ENCODE results near the gene C10orf88. TPM values are rescaled to one million over a fixed set of nuclear protein-coding genes. Genes with fewer than 3 reads are reported as not detected.

Gene C10orf88
- total and polyA plus RNA-seq, 2 of the 13 experiments (the other 11 are each of a cell fraction or from before 2014, with no cell fraction given): 4.6 to 11.8 TPM

GRCh38 chr10:122974023-122974422, 20.0 kb upstream of the C10orf88 start:
- no peak overlapping the region for H3K9ac ChIP-seq (ENCODE audit: insufficient read depth, low read depth, low read length)
- no peak overlapping the region for H3K4me2 ChIP-seq (ENCODE audit: low read depth, low read length)
- H3K4me1 ChIP-seq (ENCODE audit: insufficient read depth, low read length): peaks cover 21% of the 10 kb centered on the region
- WGBS (ENCODE audit: low lambda C conversion rate): 55% methylated on average over 5 of the region's 5 CpGs
- no peak for ATAC-seq
- intact Hi-C loops (cut with micrococcal nuclease; ENCODE audit: unreplicated experiment): no loop called here
- no peak for FAIRE-seq
- H2AFZ ChIP-seq (ENCODE audit: low read length): no peak overlapping the region
- in situ Hi-C loops (cut with HindIII; ENCODE audit: extremely low pct_ligation_motif_present, low pct_unique_long_range_greater_than_20kb): no loop called here
- no peak overlapping the region for H3K27ac ChIP-seq (ENCODE audit: extremely low read length, insufficient read depth, low read length)
- no peaks in the 10 kb centered on the region for H4K20me1 ChIP-seq (ENCODE audit: insufficient read depth, low read length)
- H3K79me2 ChIP-seq (ENCODE audit: insufficient read depth, low read length): no peaks in the 10 kb centered on the region
- H3K36me3 ChIP-seq (replicated peaks in 1 of 2; ENCODE audit: control insufficient read depth in 1 of 2, insufficient read depth in 2 of 2, low read length in 2 of 2): no peaks in the 10 kb centered on the region
- H3K9me3 ChIP-seq (ENCODE audit: low read length): peaks cover 2% of the 10 kb centered on the region; the same call in 1 of the 2 replicates
- TF ChIP-seq ZNF414 (CRISPR knock-in tag; IDR thresholded peaks at IDR 0.05) (no peak), ZNF225 (CRISPR knock-in tag; IDR thresholded peaks at IDR 0.05) (no peak)
- ChIA-PET CTCF (ENCODE audit: low intra/inter-chr PET ratio, low total read pairs) (no interaction called here), POLR2A (no interaction called here)
- BruUV-seq (replicated peaks): no TSS peak
- no peak for DNase-seq (ENCODE audit: low spot score)
- no peaks in the 10 kb centered on the region for H3K27me3 ChIP-seq (ENCODE audit: control insufficient read depth in 1 of 2, insufficient read depth in 2 of 2, low read length in 2 of 2)
- H3K4me3 ChIP-seq (replicated peaks in 1 of 3; ENCODE audit: insufficient read depth in 1 of 3, low read depth in 2 of 3, low read length in 3 of 3): no peak overlapping the region

GRCh38 chr10:122968698-122969097, 14.7 kb upstream of the C10orf88 start:
- intact Hi-C loops (cut with micrococcal nuclease; ENCODE audit: unreplicated experiment): no loop called here
- Histone ChIP-seq H3K79me2 (ENCODE audit: insufficient read depth, low read length) (no peaks in the 10 kb centered on the region), H3K36me3 (replicated peaks in 1 of 2; ENCODE audit: control insufficient read depth in 1 of 2, insufficient read depth in 2 of 2, low read length in 2 of 2) (no peaks in the 10 kb centered on the region; a peak in 1 of 5 replicates), H3K4me1 (ENCODE audit: insufficient read depth, low read length) (peaks cover 19% of the 10 kb centered on the region), H3K4me3 (replicated peaks in 1 of 3; ENCODE audit: insufficient read depth in 1 of 3, low read depth in 2 of 3, low read length in 3 of 3) (no peak overlapping the region), H3K4me2 (ENCODE audit: low read depth, low read length) (no peak overlapping the region), H3K9me3 (ENCODE audit: low read length) (peaks cover 50% of the 10 kb centered on the region), H3K9ac (ENCODE audit: insufficient read depth, low read depth, low read length) (no peak overlapping the region), H4K20me1 (ENCODE audit: insufficient read depth, low read length) (no peaks in the 10 kb centered on the region), H3K27ac (ENCODE audit: extremely low read length, insufficient read depth, low read length) (no peak overlapping the region), H3K27me3 (ENCODE audit: control insufficient read depth in 1 of 2, insufficient read depth in 2 of 2, low read length in 2 of 2) (no peaks in the 10 kb centered on the region), H2AFZ (ENCODE audit: low read length) (no peak overlapping the region)
- no TSS peak for BruUV-seq (replicated peaks)
- ChIA-PET CTCF (ENCODE audit: low intra/inter-chr PET ratio, low total read pairs) (no interaction called here), POLR2A (interaction anchor here (1.3 kb wide), 1 partner anchor 11 kb away, joined by 3 read pairs; the partner anchor contains the start of gene PSTK)
- in situ Hi-C loops (cut with HindIII; ENCODE audit: extremely low pct_ligation_motif_present, low pct_unique_long_range_greater_than_20kb): no loop called here
- 30% methylated on average over 3 of the region's 3 CpGs for WGBS (ENCODE audit: low lambda C conversion rate)
- ATAC-seq: no peak
- FAIRE-seq: no peak
- DNase-seq (ENCODE audit: low spot score): no peak
- no peak for TF ChIP-seq JUNB (CRISPR knock-in tag; IDR thresholded peaks at IDR 0.05; ENCODE audit: borderline replicate concordance)
- no peak for TF ChIP-seq FUBP1 (CRISPR knock-in tag; IDR thresholded peaks at IDR 0.05; ENCODE audit: borderline replicate concordance)
- TF ChIP-seq NFKB2 (CRISPR knock-in tag; IDR thresholded peaks at IDR 0.05; ENCODE audit: borderline replicate concordance): no peak
- TF ChIP-seq KLF16 (CRISPR knock-in tag; IDR thresholded peaks at IDR 0.05): no peak
- TF ChIP-seq ZNF556 (CRISPR knock-in tag; IDR thresholded peaks at IDR 0.05; ENCODE audit: borderline replicate concordance): peak; percentile 96
- no peak for TF ChIP-seq ZNF333 (CRISPR knock-in tag; IDR thresholded peaks at IDR 0.05; ENCODE audit: borderline replicate concordance)
- no peak for TF ChIP-seq ZBTB26 (CRISPR knock-in tag; IDR thresholded peaks at IDR 0.05; ENCODE audit: borderline replicate concordance)

All from HepG2 (cell line).